SHP77 treated with DMSO at 0.1 percent for 48 hours (cell line): ENCODE results near the gene AP2S1.
A peak's percentile ranks its signal among the peaks of the same experiment; 100 is the strongest.
"Not testable (repeated sequence)": the region's sequence is repeated elsewhere in the genome, so short reads cannot be mapped to it uniquely, and the experiment has no call there.

Experiments
- DNase-seq: peaks from one replicate; lab custom pipeline; 2025; lab: John Stamatoyannopoulos, UW

Gene AP2S1

GRCh38 chr19:46804432-46804831 is 46.2 kb downstream of the AP2S1 start:
- DNase-seq, result not testable (repeated sequence)

GRCh38 chr19:46803555-46803954 is 47.1 kb downstream of the AP2S1 start:
- DNase-seq, result no peak

- no peak for DNase-seq
Observed at GRCh38 chr19:46802152-46802551, 48.5 kb downstream of the AP2S1 start.

GRCh38 chr19:46798713-46799112 is 51.9 kb downstream of the AP2S1 start:
- no peak for DNase-seq

- no peak for DNase-seq
Observed at GRCh38 chr19:46797881-46798280, 52.8 kb downstream of the AP2S1 start.

GRCh38 chr19:46791944-46792343 is 58.7 kb downstream of the AP2S1 start:
- DNase-seq, result no peak

GRCh38 chr19:46789371-46789770 is 61.3 kb downstream of the AP2S1 start:
- no peak for DNase-seq

- DNase-seq, result no peak
Observed at GRCh38 chr19:46788968-46789338, 61.7 kb downstream of the AP2S1 start.

- peak; percentile 84 for DNase-seq
Observed at GRCh38 chr19:46788262-46788967, 62.2 kb downstream of the AP2S1 start, which contains the start of gene SLC1A5. Gene SLC1A5, minus strand, starts transcription at chr19:46788594. Its CDS starts 629 bp downstream, at chr19:46787965.
